SH-SY5Y (cell line): ENCODE data around the gene LRRC8C.

Experiments
- GATA2 ChIP-seq: IDR thresholded peaks from 2 replicates; pipeline ENCODE4 v1.6.1; 2011; ENCODE audit warnings: mild to moderate bottlenecking, low read depth, low read length
- GATA3 ChIP-seq: IDR thresholded peaks from 2 replicates; pipeline ENCODE4 v1.6.1; 2011; ENCODE audit warnings: low read depth, mild to moderate bottlenecking, low read length, moderate library complexity

The LRRC8C gene

GRCh38 chr1:89666640-89667039 lies 33.7 kb downstream of the LRRC8C start:
- TF ChIP-seq GATA3 (no peak), GATA2 (no peak)

GRCh38 chr1:89667691-89668090 lies 34.8 kb downstream of the LRRC8C start:
- no peak for TF ChIP-seq GATA3
- TF ChIP-seq GATA2: no peak

GRCh38 chr1:89668961-89669360 lies 36.0 kb downstream of the LRRC8C start:
- TF ChIP-seq GATA2 (no peak), GATA3 (no peak)

DNA sequence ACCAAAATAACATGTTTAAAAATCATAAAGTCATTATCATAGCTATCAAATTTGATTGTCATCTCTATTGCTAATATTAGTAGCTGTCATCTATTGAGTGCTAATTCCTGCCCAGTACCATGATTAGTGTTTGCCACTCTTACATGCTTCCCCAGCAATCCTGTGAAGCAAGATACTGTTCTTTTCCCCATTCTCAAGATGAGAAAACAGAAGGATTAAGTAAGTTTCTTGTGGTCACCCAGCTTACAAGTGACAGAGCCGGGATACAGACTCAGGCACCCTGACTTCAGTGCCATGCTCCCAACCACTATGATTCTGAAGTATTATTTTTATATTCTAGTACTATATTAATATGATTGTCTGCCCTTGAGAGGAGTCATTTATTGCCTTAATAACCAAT lies 36.5 kb downstream of the LRRC8C start:
- TF ChIP-seq GATA3 (no peak), GATA2 (no peak)

- TF ChIP-seq GATA2 (no peak), GATA3 (no peak)
These were observed 37.2 kb downstream of the LRRC8C start for GRCh38 chr1:89670163-89670562.

- TF ChIP-seq GATA3 (no peak), GATA2 (no peak)
These were observed 37.8 kb downstream of the LRRC8C start for GRCh38 chr1:89670711-89671110.

DNA sequence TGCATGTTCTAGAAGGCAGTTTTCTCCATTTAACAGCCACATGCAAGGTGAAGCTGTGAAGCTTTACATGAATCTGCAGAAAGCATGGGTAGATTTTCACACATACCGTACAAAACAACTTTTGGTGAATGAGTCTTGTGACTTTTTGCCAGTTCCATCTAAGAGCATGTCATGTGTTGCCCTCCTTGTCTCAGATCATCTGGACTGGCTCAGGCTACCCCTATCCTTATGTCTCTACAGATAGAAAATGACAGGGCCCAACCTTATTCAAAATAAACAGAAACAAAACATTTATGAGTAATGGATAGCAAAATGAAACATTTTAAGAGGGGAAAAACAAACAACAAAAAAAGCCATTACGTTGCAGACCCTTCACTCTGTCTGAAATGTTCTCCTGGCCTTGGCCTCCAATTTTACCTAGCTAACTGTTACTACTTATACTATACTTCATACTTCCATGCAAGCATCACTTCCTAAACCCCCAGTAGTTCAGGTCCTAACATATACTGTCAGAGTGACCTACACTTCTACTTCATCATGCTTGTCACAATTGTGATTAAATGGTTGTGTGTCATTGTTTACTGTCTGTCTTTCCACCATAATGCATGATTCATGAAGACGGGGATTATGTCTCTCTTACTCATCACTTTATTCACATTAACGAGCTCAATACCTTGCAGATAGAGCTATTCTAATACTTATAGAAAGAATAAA lies 39.0 kb downstream of the LRRC8C start:
- TF ChIP-seq GATA2 (no peak), GATA3 (no peak)

- TF ChIP-seq GATA3: no peak
- no peak for TF ChIP-seq GATA2
These were observed 39.7 kb downstream of the LRRC8C start for GRCh38 chr1:89672489-89673183.

DNA sequence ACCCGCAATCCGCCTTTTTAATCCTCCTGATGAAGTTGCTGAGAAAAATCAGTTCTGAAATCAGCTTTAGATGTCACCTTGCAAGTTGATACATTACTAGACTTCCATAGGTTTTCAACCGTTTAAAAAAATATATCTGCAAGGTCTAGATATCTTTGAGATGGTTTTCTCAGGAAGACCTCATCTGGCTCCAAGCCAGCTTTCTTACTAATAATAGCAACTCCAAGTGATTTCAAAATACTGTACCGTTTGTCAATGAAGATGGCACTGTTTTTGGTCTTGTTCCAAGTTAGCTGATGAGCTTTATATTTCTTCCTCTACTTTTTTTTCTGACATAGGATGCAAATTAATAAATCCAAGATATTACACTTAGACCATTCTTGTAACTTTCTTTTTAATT lies 40.3 kb downstream of the LRRC8C start:
- no peak for TF ChIP-seq GATA2
- no peak for TF ChIP-seq GATA3

- TF ChIP-seq GATA3: no peak
- no peak for TF ChIP-seq GATA2
These were observed 42.8 kb downstream of the LRRC8C start for GRCh38 chr1:89675677-89676076.

- TF ChIP-seq GATA3: no peak
- TF ChIP-seq GATA2: no peak
These were observed 48.3 kb downstream of the LRRC8C start for GRCh38 chr1:89681045-89681729.

DNA sequence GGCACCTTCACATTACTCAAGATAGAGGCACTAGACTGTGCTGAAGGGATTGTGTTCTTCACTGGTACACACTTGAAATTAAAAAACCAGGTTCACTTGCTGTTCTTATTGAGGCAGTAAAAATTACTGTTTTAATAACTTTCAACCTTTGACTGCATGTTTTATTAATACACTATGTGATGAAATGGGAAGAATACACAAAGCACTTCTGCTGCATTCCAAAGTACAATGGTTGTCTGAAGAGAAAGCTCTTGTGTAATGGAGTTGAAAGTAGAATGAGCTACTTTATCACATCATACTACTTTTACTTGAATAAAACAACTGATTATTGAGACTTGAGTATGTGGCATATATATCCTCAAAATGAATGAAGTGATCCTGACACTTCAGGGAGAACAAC lies 49.7 kb downstream of the LRRC8C start:
- no peak for TF ChIP-seq GATA2
- no peak for TF ChIP-seq GATA3

DNA sequence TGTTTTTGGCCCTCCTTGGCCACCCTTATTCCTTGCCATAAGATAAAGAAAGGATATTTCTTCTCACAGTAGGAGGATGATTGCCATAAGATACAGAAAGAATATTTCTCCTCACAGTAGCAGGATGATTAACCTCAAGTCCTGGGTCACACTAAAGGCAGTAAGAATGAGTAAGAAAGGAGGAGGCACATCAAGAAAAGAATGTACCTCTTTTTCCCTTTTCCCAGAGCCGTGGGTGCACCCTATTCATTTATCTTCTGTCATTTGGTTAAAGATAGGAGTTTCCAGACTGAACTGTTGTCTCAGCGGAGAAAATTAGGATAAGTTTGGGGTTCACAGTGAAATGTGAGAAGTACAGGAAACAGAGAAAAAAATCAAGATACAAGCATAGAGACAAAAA lies 52.5 kb downstream of the LRRC8C start:
- no peak for TF ChIP-seq GATA2
- TF ChIP-seq GATA3: no peak

- TF ChIP-seq GATA3: no peak
These were observed 53.6 kb downstream of the LRRC8C start for GRCh38 chr1:89686520-89686919.

DNA sequence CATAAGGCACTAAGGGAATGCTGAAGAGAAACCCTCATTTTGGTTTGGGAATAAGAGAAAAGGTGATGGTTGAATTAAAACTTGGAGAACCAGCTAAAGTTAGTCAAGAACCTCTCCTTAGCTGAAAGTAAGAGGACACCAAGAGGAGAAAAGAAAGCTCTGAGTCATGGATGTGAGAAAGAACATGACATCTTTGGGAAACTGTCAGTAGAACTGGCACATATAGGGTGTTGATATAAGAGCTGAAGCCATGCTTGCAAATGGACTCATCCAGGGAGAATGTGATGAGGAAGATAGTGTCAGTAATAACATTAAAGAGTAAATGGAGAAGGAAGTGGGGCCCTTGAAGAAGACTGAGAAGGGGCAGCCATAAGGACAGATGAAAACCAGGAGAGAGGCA lies 54.3 kb downstream of the LRRC8C start:
- TF ChIP-seq GATA3 (no peak), GATA2 (no peak)

- TF ChIP-seq GATA2 (no peak), GATA3 (no peak)
These were observed 55.7 kb downstream of the LRRC8C start for GRCh38 chr1:89688607-89689006.
